Measurements from ENCODE around the gene ITM2C. TPM values are rescaled to one million over a fixed set of nuclear protein-coding genes. Genes with fewer than 3 reads are reported as not detected.

The ITM2C gene
- total and polyA plus RNA-seq, 9 of the 15 experiments (the other 6 are each of a cell fraction or from before 2014, with no cell fraction given) = 0.49 to 58.8 (median 21.5) TPM

DNA sequence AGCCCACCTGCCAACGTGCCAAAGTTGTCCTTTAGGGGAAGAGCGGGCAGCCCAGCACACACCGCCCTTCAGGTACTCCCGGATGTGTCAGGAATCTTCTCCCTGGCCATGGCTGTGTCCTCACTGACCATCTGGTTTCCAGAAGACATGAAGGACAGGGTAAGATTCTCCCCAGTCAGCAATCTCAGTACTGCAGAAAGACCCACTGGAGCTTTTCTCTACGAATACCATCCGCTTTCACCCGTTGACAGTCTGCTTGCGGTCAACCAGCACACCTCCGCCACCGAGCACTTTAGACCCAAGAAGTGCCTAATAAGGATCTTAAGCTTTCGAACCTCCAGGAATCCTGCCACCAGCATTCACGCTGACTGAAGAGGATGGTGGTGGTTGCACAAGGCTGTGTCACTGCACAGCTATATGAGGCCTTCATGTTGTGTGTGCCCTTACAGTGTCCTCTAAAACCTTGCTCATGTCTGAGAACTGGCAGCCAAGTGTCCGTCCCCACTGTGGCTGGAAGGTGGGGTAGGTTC is 42.7 kb upstream of the ITM2C start:
- H3K79me2 ChIP-seq (ENCODE audit: control insufficient read depth, insufficient read depth, low read length) = no peaks in the 10 kb centered on the region
- H3K4me1 ChIP-seq (replicated peaks in 1 of 2; ENCODE audit: control insufficient read depth in 2 of 2, insufficient read depth in 2 of 2, low read length in 2 of 2) = no peaks in the 10 kb centered on the region; a peak in 1 of 5 replicates
- H3K27me3 ChIP-seq (ENCODE audit: control insufficient read depth in 2 of 2, insufficient read depth in 2 of 2, low read length in 2 of 2) = peaks cover 0 to 4% of the 10 kb centered on the region in 2 experiments; a peak in 1 of 5 replicates
- H3K4me2 ChIP-seq (ENCODE audit: insufficient read depth, low read length) = no peak overlapping the region
- FAIRE-seq (no peak), ATAC-seq (peak; percentile 23), DNase-seq (ENCODE audit: extremely low read depth in 1 of 4, low spot score in 3 of 4) (no peak)
- no peak overlapping the region for H2AFZ ChIP-seq (ENCODE audit: low read depth, low read length)
- H3K27ac ChIP-seq (ENCODE audit: extremely low read depth, low read depth, low read length) = no peak overlapping the region
- no peak overlapping the region for H3K4me3 ChIP-seq
- no peaks in the 10 kb centered on the region for H4K20me1 ChIP-seq (replicated peaks; ENCODE audit: control insufficient read depth, insufficient read depth, low read length)
- no peaks in the 10 kb centered on the region for H3K9me3 ChIP-seq (replicated peaks; ENCODE audit: control insufficient read depth, insufficient read depth, low read depth, low read length)
- H3K9ac ChIP-seq (ENCODE audit: insufficient read depth in 1 of 2, low read depth in 2 of 2, low read length in 2 of 2) = no peak overlapping the region
- in situ Hi-C loops (cut with MboI) = loop anchor here (10.0 to 25.0 kb wide), 2 partner anchors 163 to 810 kb away; no protein-coding TSS in a partner anchor
- no TSS peak for BruUV-seq (replicated peaks)
- peaks cover 32% of the 10 kb centered on the region; the same call in 2 of the 3 replicates for H3K36me3 ChIP-seq (ENCODE audit: control insufficient read depth, insufficient read depth, low read length)
- H3K9me1 ChIP-seq (ENCODE audit: control insufficient read depth, insufficient read depth, low read length) = no peaks in the 10 kb centered on the region
- POLR2A ChIA-PET = interaction anchor here (0.6 to 1.1 kb wide), 4 partner anchors 15 to 165 kb away, joined by 3 to 5 read pairs (median 3); no protein-coding TSS in a partner anchor
- no peak for TF ChIP-seq RBBP5 (IDR thresholded peaks at IDR 0.05; ENCODE audit: borderline replicate concordance, insufficient read depth, low read length, poor library complexity, severe bottlenecking)
- TF ChIP-seq ZNF316 (IDR thresholded peaks at IDR 0.05) = 0 out of 2 replicates have a peak, but pooled peaks have one; percentile 39
- no peak for TF ChIP-seq BDP1 (IDR thresholded peaks at IDR 0.05; ENCODE audit: insufficient read depth, insufficient read length)
- TF ChIP-seq, protein P1, sequence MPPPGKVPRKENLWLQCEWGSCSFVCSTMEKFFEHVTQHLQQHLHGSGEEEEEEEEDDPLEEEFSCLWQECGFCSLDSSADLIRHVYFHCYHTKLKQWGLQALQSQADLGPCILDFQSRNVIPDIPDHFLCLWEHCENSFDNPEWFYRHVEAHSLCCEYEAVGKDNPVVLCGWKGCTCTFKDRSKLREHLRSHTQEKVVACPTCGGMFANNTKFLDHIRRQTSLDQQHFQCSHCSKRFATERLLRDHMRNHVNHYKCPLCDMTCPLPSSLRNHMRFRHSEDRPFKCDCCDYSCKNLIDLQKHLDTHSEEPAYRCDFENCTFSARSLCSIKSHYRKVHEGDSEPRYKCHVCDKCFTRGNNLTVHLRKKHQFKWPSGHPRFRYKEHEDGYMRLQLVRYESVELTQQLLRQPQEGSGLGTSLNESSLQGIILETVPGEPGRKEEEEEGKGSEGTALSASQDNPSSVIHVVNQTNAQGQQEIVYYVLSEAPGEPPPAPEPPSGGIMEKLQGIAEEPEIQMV (tag; conservative IDR thresholded peaks at IDR 0.05; ENCODE audit: low read depth) = no peak
- TF ChIP-seq POLR2A (conservative IDR thresholded peaks at IDR 0.05) = peak; percentile 56
- TF ChIP-seq ZBTB2 (IDR thresholded peaks at IDR 0.05) = no peak
- TF ChIP-seq MTF1 (CRISPR knock-in tag; IDR thresholded peaks at IDR 0.05; ENCODE audit: borderline replicate concordance) = no peak
- TF ChIP-seq C11orf30 (IDR thresholded peaks at IDR 0.05; ENCODE audit: low read depth) = peak; percentile 42; the same call in 1 of the 2 replicates
- peak; percentile 50; the same call in 1 of the 2 replicates for TF ChIP-seq SUPT5H (IDR thresholded peaks at IDR 0.05)
- no peak for TF ChIP-seq ZFP30 (CRISPR knock-in tag; IDR thresholded peaks at IDR 0.05; ENCODE audit: borderline replicate concordance)
- TF ChIP-seq ARID1B (IDR thresholded peaks at IDR 0.05) = no peak
- TF ChIP-seq POLR3G (IDR thresholded peaks at IDR 0.05; ENCODE audit: extremely low read depth, insufficient read length, insufficient replicate concordance) = no peak
- TF ChIP-seq, protein P2, sequence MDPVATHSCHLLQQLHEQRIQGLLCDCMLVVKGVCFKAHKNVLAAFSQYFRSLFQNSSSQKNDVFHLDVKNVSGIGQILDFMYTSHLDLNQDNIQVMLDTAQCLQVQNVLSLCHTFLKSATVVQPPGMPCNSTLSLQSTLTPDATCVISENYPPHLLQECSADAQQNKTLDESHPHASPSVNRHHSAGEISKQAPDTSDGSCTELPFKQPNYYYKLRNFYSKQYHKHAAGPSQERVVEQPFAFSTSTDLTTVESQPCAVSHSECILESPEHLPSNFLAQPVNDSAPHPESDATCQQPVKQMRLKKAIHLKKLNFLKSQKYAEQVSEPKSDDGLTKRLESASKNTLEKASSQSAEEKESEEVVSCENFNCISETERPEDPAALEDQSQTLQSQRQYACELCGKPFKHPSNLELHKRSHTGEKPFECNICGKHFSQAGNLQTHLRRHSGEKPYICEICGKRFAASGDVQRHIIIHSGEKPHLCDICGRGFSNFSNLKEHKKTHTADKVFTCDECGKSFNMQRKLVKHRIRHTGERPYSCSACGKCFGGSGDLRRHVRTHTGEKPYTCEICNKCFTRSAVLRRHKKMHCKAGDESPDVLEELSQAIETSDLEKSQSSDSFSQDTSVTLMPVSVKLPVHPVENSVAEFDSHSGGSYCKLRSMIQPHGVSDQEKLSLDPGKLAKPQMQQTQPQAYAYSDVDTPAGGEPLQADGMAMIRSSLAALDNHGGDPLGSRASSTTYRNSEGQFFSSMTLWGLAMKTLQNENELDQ (CRISPR knock-in tag; IDR thresholded peaks at IDR 0.05; ENCODE audit: borderline replicate concordance) = no peak
- no peak for TF ChIP-seq GTF2A2 (tag; IDR thresholded peaks at IDR 0.05)
- TF ChIP-seq ZNF785 (CRISPR knock-in tag; IDR thresholded peaks at IDR 0.05) = no peak
- no peak for TF ChIP-seq HDAC6 (IDR thresholded peaks at IDR 0.05; ENCODE audit: low read depth, low read length)
- no peak for TF ChIP-seq ZNF146 (CRISPR knock-in tag; IDR thresholded peaks at IDR 0.05; ENCODE audit: unreplicated experiment)
- CTCF ChIA-PET (ENCODE audit: low intra/inter-chr PET ratio) = no interaction called here
- 92% methylated on average over 12 of the region's 13 CpGs for WGBS (ENCODE audit: insufficient coverage, low coverage, missing lambda C conversion rate)
- intact Hi-C loops (cut with micrococcal nuclease) = loop anchor here (5.0 kb wide), 1 partner anchor 40 kb away; the partner anchor contains the start of gene ITM2C
